ENCODE measurements around the gene TRERF1. TPM values are rescaled to one million over a fixed set of nuclear protein-coding genes. Genes with fewer than 3 reads are reported as not detected.
A peak's percentile ranks its signal among the peaks of the same experiment; 100 is the strongest.
"Not testable (repeated sequence)": the region's sequence is repeated elsewhere in the genome, so short reads cannot be mapped to it uniquely, and the experiment has no call there.

Gene TRERF1
- total RNA-seq, 1 donor from 2014 or later, result 7.9 TPM

DNA sequence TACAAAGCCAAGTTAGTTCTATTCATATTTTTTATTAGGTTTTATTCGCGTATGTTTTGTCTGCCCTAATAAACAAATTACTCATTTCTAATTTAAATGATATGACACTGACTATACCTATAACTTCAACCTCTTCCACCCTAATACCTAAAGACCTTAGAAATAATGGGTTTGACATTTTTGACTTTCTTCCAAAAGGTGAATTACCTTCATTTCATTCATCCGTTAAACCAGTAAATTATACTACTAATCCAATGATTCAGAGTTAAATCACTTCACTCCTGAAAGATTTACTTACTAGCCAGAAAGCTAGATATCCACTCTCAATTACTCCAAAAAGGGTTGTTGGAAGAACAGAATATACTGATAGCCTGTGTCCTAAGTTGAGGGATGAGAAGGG is 239.3 kb downstream of the TRERF1 start:
- no peak for DNase-seq (ENCODE audit: low spot score, unreplicated experiment)
- H3K27ac Mint-ChIP-seq, result no peak overlapping the region
- H3K4me1 Mint-ChIP-seq (ENCODE audit: low read depth), result peaks cover 8% of the 10 kb centered on the region
- no peak overlapping the region for H3K4me3 Mint-ChIP-seq (ENCODE audit: low read depth)
- peaks cover 20% of the 10 kb centered on the region for H3K36me3 Mint-ChIP-seq (ENCODE audit: insufficient read depth)
- H3K27me3 Mint-ChIP-seq, result no peaks in the 10 kb centered on the region
- TF ChIP-seq, protein P1, sequence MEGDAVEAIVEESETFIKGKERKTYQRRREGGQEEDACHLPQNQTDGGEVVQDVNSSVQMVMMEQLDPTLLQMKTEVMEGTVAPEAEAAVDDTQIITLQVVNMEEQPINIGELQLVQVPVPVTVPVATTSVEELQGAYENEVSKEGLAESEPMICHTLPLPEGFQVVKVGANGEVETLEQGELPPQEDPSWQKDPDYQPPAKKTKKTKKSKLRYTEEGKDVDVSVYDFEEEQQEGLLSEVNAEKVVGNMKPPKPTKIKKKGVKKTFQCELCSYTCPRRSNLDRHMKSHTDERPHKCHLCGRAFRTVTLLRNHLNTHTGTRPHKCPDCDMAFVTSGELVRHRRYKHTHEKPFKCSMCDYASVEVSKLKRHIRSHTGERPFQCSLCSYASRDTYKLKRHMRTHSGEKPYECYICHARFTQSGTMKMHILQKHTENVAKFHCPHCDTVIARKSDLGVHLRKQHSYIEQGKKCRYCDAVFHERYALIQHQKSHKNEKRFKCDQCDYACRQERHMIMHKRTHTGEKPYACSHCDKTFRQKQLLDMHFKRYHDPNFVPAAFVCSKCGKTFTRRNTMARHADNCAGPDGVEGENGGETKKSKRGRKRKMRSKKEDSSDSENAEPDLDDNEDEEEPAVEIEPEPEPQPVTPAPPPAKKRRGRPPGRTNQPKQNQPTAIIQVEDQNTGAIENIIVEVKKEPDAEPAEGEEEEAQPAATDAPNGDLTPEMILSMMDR (IDR thresholded peaks at IDR 0.05; ENCODE audit: unreplicated experiment), result no peak
- no peaks in the 10 kb centered on the region for H3K9me3 Mint-ChIP-seq (ENCODE audit: low read depth)

DNA sequence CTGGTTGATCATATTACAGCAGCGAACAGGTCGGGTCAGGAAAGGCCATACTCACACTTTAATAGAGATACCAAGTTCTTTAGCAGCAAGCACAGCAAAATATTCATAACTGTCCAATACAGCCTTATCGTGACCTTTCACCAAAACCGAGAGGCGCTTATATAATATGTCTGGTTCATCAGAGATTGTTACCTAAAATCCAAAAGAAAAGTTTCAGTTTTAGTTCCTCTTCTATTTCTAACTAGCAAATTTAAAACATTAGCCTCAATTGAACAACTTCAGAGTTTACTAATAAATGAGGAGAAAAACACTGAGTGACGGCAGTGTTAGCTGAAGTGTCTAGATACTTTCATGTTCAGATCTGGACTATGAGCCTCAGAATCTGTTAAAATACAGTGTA is 240.0 kb downstream of the TRERF1 start:
- no peaks in the 10 kb centered on the region for H3K27me3 Mint-ChIP-seq
- peaks cover 20% of the 10 kb centered on the region for H3K36me3 Mint-ChIP-seq (ENCODE audit: insufficient read depth)
- DNase-seq (ENCODE audit: low spot score, unreplicated experiment), result no peak
- TF ChIP-seq, protein P1 (IDR thresholded peaks at IDR 0.05; ENCODE audit: unreplicated experiment), result no peak
- no peak overlapping the region for H3K4me3 Mint-ChIP-seq (ENCODE audit: low read depth)
- H3K9me3 Mint-ChIP-seq (ENCODE audit: low read depth), result no peaks in the 10 kb centered on the region
- H3K4me1 Mint-ChIP-seq (ENCODE audit: low read depth), result peaks cover 5% of the 10 kb centered on the region
- H3K27ac Mint-ChIP-seq, result no peak overlapping the region

- Mint-ChIP-seq H3K4me1 (ENCODE audit: low read depth) (peaks cover 3% of the 10 kb centered on the region), H3K36me3 (ENCODE audit: insufficient read depth) (peaks cover 21% of the 10 kb centered on the region), H3K27ac (no peak overlapping the region), H3K9me3 (ENCODE audit: low read depth) (no peaks in the 10 kb centered on the region), H3K27me3 (no peaks in the 10 kb centered on the region), H3K4me3 (ENCODE audit: low read depth) (no peak overlapping the region)
- DNase-seq (ENCODE audit: low spot score, unreplicated experiment), result no peak
- TF ChIP-seq, protein P1 (IDR thresholded peaks at IDR 0.05; ENCODE audit: unreplicated experiment), result no peak
Observed at GRCh38 chr6:42210551-42210950, 241.2 kb downstream of the TRERF1 start.

GRCh38 chr6:42207559-42207958 is 244.2 kb downstream of the TRERF1 start:
- Mint-ChIP-seq H3K36me3 (ENCODE audit: insufficient read depth) (peaks cover 20% of the 10 kb centered on the region), H3K4me1 (ENCODE audit: low read depth) (peaks cover 15% of the 10 kb centered on the region)
- H3K4me3 Mint-ChIP-seq (ENCODE audit: low read depth); H3K27me3 Mint-ChIP-seq; H3K27ac Mint-ChIP-seq; H3K9me3 Mint-ChIP-seq (ENCODE audit: low read depth); DNase-seq (ENCODE audit: low spot score, unreplicated experiment): not testable (repeated sequence)

- TF ChIP-seq, protein P1 (IDR thresholded peaks at IDR 0.05; ENCODE audit: unreplicated experiment), result no peak
- DNase-seq (ENCODE audit: low spot score, unreplicated experiment), result no peak
- H3K9me3 Mint-ChIP-seq (ENCODE audit: low read depth), result no peaks in the 10 kb centered on the region
- peaks cover 25% of the 10 kb centered on the region for H3K4me1 Mint-ChIP-seq (ENCODE audit: low read depth)
- peaks cover 19% of the 10 kb centered on the region for H3K36me3 Mint-ChIP-seq (ENCODE audit: insufficient read depth)
- no peaks in the 10 kb centered on the region for H3K27me3 Mint-ChIP-seq
- no peak overlapping the region for H3K4me3 Mint-ChIP-seq (ENCODE audit: low read depth)
- H3K27ac Mint-ChIP-seq, result peak overlapping the region; percentile 81
Observed at GRCh38 chr6:42204768-42205282, 246.9 kb downstream of the TRERF1 start.

DNA sequence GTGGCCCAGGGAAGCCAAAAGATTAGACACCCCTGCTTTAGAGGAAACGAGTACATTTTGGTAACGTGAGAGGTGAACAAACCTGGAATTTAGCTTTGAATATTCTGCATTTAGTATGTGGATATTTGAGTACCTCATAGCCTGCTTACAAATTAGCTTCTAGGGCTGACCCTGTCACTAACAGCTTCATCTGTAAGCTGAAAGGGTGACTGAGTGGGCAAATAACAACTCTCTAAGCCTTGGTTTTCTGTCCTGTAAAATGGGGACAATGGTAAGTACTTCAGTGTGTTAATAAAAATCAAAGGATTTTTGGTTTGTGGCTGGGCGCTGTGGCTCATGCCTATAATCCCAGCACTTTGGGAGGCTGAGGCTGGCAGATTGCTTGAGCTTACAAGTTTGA is 248.5 kb downstream of the TRERF1 start:
- Mint-ChIP-seq H3K4me3 (ENCODE audit: low read depth) (no peak overlapping the region), H3K4me1 (ENCODE audit: low read depth) (peaks cover 25% of the 10 kb centered on the region), H3K27ac (no peak overlapping the region), H3K36me3 (ENCODE audit: insufficient read depth) (peaks cover 15% of the 10 kb centered on the region), H3K27me3 (no peaks in the 10 kb centered on the region), H3K9me3 (ENCODE audit: low read depth) (no peaks in the 10 kb centered on the region)
- no peak for DNase-seq (ENCODE audit: low spot score, unreplicated experiment)
- TF ChIP-seq, protein P1 (IDR thresholded peaks at IDR 0.05; ENCODE audit: unreplicated experiment), result no peak

DNA sequence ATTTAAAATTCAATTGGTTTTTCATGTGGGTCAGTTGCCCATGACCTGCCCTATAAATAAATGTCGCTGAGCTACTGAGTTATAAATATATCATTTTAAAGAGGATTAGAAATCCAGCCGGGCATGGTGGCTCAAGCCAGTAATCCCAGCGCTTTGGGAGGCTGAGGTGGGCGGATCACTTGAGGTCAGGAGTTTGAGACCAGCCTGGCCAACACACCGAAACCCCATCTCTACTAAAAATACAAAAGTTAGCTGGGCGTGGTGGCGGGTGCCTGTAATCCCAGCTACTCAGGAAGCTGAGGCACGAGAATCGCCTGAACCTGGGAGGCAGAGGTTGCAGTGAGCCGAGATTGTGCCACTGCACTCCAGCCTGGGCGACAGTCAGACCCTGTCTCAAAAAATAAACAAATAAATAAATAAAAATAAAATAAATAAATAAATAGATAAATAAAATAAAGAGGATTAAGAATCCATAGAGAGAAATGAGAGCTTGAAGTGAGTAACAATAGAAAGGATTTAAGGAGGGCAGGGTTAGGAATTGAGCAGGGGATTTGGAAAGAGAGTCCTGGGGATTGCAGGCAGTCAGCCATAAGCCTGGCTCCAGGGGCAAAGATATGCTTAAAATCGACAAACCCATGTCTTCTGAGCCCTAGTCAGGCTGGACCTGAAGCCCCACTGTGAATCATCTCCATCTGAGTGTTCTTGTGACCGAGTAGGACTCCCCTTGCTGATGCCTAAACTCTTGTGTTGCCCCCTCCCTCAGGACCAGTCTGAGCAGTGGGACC is 249.4 kb downstream of the TRERF1 start:
- peaks cover 25% of the 10 kb centered on the region for H3K4me1 Mint-ChIP-seq (ENCODE audit: low read depth)
- not testable (repeated sequence) for DNase-seq (ENCODE audit: low spot score, unreplicated experiment); H3K27me3 Mint-ChIP-seq; H3K4me3 Mint-ChIP-seq (ENCODE audit: low read depth); H3K9me3 Mint-ChIP-seq (ENCODE audit: low read depth)
- peak overlapping the region; percentile 8 for H3K27ac Mint-ChIP-seq
- H3K36me3 Mint-ChIP-seq (ENCODE audit: insufficient read depth), result peaks cover 10% of the 10 kb centered on the region
